Keratinocyte (primary cell): ENCODE results near the gene SDHAF3. TPM values are rescaled to one million over a fixed set of nuclear protein-coding genes. Genes with fewer than 3 reads are reported as not detected.

ENCODE experiments used
- DNase-seq: peaks from one replicate; pipeline ENCODE4 v3.0.0-alpha.2; 2011; ENCODE audit warnings: low read depth, missing footprints, low spot score
- FAIRE-seq: peaks from 2 replicates; lab custom pipeline; 2011; peaks lifted over from hg19 to GRCh38; lab: Jason Lieb, UNC
- H2AFZ ChIP-seq: 2 replicates; pipeline ENCODE4 v1.6.0; 2012; ENCODE audit warnings: low read length, control low read depth, inconsistent platforms; ENCODE audit not compliant: control insufficient read depth
- H3K27ac ChIP-seq: 2 replicates; pipeline ENCODE4 v1.5.1; 2011; ENCODE audit warnings: low read length; ENCODE audit not compliant: control insufficient read depth, insufficient read depth
- H3K27me3 ChIP-seq: 3 replicates; pipeline ENCODE4 v1.6.0; 2011; ENCODE audit warnings: low read length; ENCODE audit not compliant: control insufficient read depth, insufficient read depth; ENCODE audit errors: extremely low read depth
- H3K36me3 ChIP-seq, 2 experiments: 2 replicates in 1 of 2; 3 replicates in 1 of 2; pipeline ENCODE4 v1.5.1; 2011; ENCODE audit warnings: low read length in 2 of 2, mild to moderate bottlenecking in 1 of 2; ENCODE audit not compliant: control insufficient read depth in 2 of 2, insufficient read depth in 2 of 2; ENCODE audit errors: extremely low read depth in 1 of 2
- H3K4me1 ChIP-seq: 3 replicates; pipeline ENCODE4 v1.5.1; 2011; ENCODE audit warnings: low read length; ENCODE audit not compliant: control insufficient read depth, insufficient read depth; ENCODE audit errors: extremely low read depth
- H3K4me2 ChIP-seq: 3 replicates; pipeline ENCODE4 v1.6.0; 2011; ENCODE audit warnings: low read depth, low read length; ENCODE audit not compliant: control insufficient read depth, insufficient read depth; ENCODE audit errors: extremely low read depth
- H3K4me3 ChIP-seq, 3 experiments: fragments of 200-600 bp in 1 of 3; sonication (generic) in 1 of 3; 2 replicates in 2 of 3; 3 replicates in 1 of 3; pipeline ENCODE4 v1.5.1; 2011 to 2016; ENCODE audit warnings: low read length in 3 of 3, mild to moderate bottlenecking in 3 of 3, control low read depth in 2 of 3, inconsistent platforms in 1 of 3, low read depth in 1 of 3, mixed read lengths in 1 of 3, mixed run types in 1 of 3, moderate library complexity in 1 of 3; ENCODE audit not compliant: control insufficient read depth in 2 of 3, insufficient read depth in 2 of 3; ENCODE audit errors: extremely low read depth in 1 of 3
- H3K79me2 ChIP-seq: 2 replicates; pipeline ENCODE4 v1.6.0; 2012; ENCODE audit warnings: low read length; ENCODE audit not compliant: control insufficient read depth, insufficient read depth
- H3K9ac ChIP-seq: 3 replicates; pipeline ENCODE4 v1.6.0; 2011; ENCODE audit warnings: low read length; ENCODE audit not compliant: control insufficient read depth, insufficient read depth; ENCODE audit errors: extremely low read depth
- H3K9me1 ChIP-seq: 3 replicates; pipeline ENCODE4 v1.6.0; 2011; ENCODE audit warnings: low read length; ENCODE audit not compliant: control insufficient read depth, insufficient read depth; ENCODE audit errors: extremely low read depth
- H3K9me3 ChIP-seq: 2 replicates; pipeline ENCODE4 v1.5.1; 2012; ENCODE audit warnings: low read depth, low read length; ENCODE audit not compliant: control insufficient read depth
- H4K20me1 ChIP-seq: 3 replicates; pipeline ENCODE4 v1.6.0; 2011; ENCODE audit warnings: low read length; ENCODE audit not compliant: control insufficient read depth, insufficient read depth; ENCODE audit errors: extremely low read depth
- CTCF ChIP-seq, 3 experiments: IDR thresholded peaks in 1 of 3; conservative IDR thresholded peaks in 1 of 3; optimal IDR thresholded peaks in 1 of 3; 2 replicates in 2 of 3; 3 replicates in 1 of 3; pipeline versions ENCODE3 to v1.5.1; 2011; ENCODE audit warnings: low read length in 3 of 3, mild to moderate bottlenecking in 3 of 3, moderate library complexity in 2 of 3, control low read depth in 1 of 3, inconsistent platforms in 1 of 3; ENCODE audit not compliant: insufficient read depth in 2 of 3; ENCODE audit errors: extremely low read depth in 1 of 3
- EZH2 ChIP-seq: IDR thresholded peaks from one replicate; pipeline ENCODE4 v1.6.1; 2012; ENCODE audit warnings: inconsistent platforms, mild to moderate bottlenecking, low read length, moderate library complexity
- dilution Hi-C: fragments of 300-500 bp; cut with MboI; formaldehyde crosslinking; loops from one replicate; pipeline ENCODE4 v1.7.0; 2020; ENCODE audit warnings: low sequenced_read_pairs; ENCODE audit not compliant: extremely low pct_ligation_motif_present
- polyA plus RNA-seq, 5 experiments: library from polyadenylated mRNA; depleted of rRNA in 3 of 5; stranded (reverse) in 3 of 5; stranded (forward) in 1 of 5; unstranded in 1 of 5; fragments of >200 nt; gene quantifications; 1 replicate in 1 of 5; 2 replicates in 3 of 5; 3 replicates in 1 of 5; pipeline versions ENCODE4 v1.2.1 to v1.2.3, GENCODE V29; 2011 to 2012; ENCODE audit warnings: missing spikeins in 2 of 5, low read depth in 1 of 5, low replicate concordance in 1 of 5

Gene SDHAF3
- polyA plus RNA-seq, 1 donor (not counting 4 experiments of a cell fraction or from before 2014, with no cell fraction given), result 32.8 TPM

GRCh38 chr7:97104719-97105238 lies 12.7 kb upstream of the SDHAF3 start:
- dilution Hi-C loops, result no loop called here
- Histone ChIP-seq H3K27ac (no peak overlapping the region), H4K20me1 (no peaks in the 10 kb centered on the region), H3K27me3 (no peaks in the 10 kb centered on the region), H3K36me3 (no peaks in the 10 kb centered on the region), H3K9me3 (no peaks in the 10 kb centered on the region), H3K4me2 (no peak overlapping the region), H3K4me3 (no peak overlapping the region), H3K9me1 (no peaks in the 10 kb centered on the region), H3K4me1 (no peaks in the 10 kb centered on the region), H2AFZ (peak overlapping the region; percentile 46), H3K9ac (no peak overlapping the region), H3K79me2 (no peaks in the 10 kb centered on the region)
- peak; percentile 40 for DNase-seq
- no peak for TF ChIP-seq EZH2
- peak; percentile 74 to 87 (median 78) for TF ChIP-seq CTCF (optimal IDR thresholded peaks at IDR 0.05 in 1 of 3, IDR thresholded peaks at IDR 0.05 in 1 of 3, conservative IDR thresholded peaks at IDR 0.05 in 1 of 3; ENCODE audit: extremely low read depth in 1 of 3, insufficient read depth in 2 of 3, low read length in 3 of 3)
- peak; percentile 51 for FAIRE-seq

DNA sequence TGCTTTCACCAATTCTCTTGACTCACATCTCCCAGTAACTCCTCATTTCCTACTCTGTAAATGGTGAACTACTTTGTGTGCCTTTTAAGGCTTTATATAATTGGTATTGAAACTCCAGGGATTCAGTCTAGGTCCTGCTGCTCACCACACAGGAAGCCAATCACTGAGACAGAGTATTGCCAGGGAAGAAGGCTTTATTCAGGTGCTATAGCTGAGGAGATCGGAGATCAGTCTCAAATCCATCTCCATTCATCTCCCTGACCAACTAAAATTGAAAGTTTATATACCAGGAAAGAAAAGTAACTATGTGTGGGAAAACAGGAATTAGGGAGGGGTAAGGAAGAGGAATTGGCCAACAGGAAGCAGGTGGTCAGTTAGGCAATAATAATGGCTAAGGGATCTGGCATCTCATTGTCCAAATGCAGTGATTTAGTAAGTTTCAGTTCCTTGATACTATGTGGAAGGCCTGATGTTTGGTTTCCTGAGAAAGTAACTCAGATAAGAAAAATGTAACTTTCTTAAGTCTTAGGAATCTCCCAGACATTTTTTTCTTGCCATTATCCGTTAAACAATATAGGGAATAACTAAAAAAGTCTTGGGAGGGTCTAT lies 10.2 kb upstream of the SDHAF3 start:
- no peaks in the 10 kb centered on the region for H3K79me2 ChIP-seq
- no peak overlapping the region for H3K4me3 ChIP-seq
- H3K27me3 ChIP-seq, result no peaks in the 10 kb centered on the region
- DNase-seq (no peak), FAIRE-seq (no peak)
- no peak overlapping the region for H3K4me2 ChIP-seq
- no peaks in the 10 kb centered on the region for H4K20me1 ChIP-seq
- no peaks in the 10 kb centered on the region for H3K36me3 ChIP-seq
- no peaks in the 10 kb centered on the region for H3K4me1 ChIP-seq
- H2AFZ ChIP-seq, result no peak overlapping the region
- H3K9ac ChIP-seq, result no peak overlapping the region
- H3K9me1 ChIP-seq, result no peaks in the 10 kb centered on the region
- TF ChIP-seq CTCF (optimal IDR thresholded peaks at IDR 0.05 in 1 of 3, IDR thresholded peaks at IDR 0.05 in 1 of 3, conservative IDR thresholded peaks at IDR 0.05 in 1 of 3; ENCODE audit: extremely low read depth in 1 of 3, insufficient read depth in 2 of 3, low read length in 3 of 3), result no peak
- dilution Hi-C loops, result no loop called here
- H3K9me3 ChIP-seq, result no peaks in the 10 kb centered on the region
- H3K27ac ChIP-seq, result no peak overlapping the region
